ENCODE data around the gene MTA2. TPM values are rescaled to one million over a fixed set of nuclear protein-coding genes. Genes with fewer than 3 reads are reported as not detected.
"Not testable (repeated sequence)": the region's sequence is repeated elsewhere in the genome, so short reads cannot be mapped to it uniquely, and the experiment has no call there.

Gene MTA2
- total RNA-seq (100 to 1,000 TPM; 140 to 175 TPM), total RNA-seq (214 to 374 reads per million in 2 donors)

DNA sequence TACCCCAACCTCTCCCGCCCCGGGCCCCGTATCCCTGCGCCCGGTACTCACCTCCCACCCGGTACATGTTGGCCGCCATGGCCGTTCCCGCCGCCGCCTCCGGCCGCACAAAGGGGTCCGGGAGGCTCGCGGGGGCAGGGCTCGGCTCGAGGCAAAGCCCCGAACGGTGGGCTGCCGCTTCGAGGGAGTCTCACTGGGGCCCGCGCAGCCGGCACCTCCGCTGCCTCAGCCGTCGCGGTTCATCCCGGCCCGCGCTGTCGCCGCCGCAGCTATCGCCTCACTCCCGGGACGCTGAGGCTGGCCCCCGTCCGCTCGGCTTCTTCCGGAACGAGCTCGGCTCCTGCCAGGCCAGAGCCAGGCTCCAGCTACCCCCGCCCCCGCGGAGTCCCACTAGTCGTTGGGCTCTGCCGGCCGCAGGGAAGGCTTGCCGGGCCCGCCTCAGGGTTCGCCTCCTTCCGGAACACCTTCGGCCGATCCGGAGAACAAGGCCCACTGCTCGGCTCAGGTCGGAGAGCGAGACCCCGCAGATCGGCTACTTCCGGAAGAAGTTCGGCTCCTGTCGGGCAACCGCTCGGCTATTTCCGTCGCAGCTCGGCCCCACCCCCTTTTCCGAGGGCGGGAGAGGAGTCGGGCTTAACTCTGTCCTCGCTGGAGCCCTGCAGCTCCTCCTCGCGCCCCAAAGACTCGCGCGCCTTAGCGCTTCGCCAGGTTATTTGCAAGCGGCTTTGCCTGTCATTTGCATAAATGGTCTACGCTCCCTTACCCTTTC lies at the start of gene MTA2:
MTA2 (minus strand) TSS at position 494 of the 769 bp plus-strand sequence; CDS start at position 79, 415 bp downstream.
- peaks cover 9% of the 10 kb centered on the region for H3K36me3 Mint-ChIP-seq (ENCODE audit: low read depth)
- ATAC-seq (peak; percentile 81), DNase-seq (peak; percentile 93 to 100 (median 98))
- peaks cover 42% of the 10 kb centered on the region for H3K4me1 Mint-ChIP-seq
- no peaks in the 10 kb centered on the region for H3K27me3 Mint-ChIP-seq
- H3K9me3 ChIP-seq (ENCODE audit: control insufficient read depth, low read length, poor library complexity, severe bottlenecking) = no peaks in the 10 kb centered on the region
- H3K27ac Mint-ChIP-seq = peak within 1 kb of the TSS; percentile 98
- peak within 1 kb of the TSS; percentile 97 for H3K4me3 Mint-ChIP-seq

DNA sequence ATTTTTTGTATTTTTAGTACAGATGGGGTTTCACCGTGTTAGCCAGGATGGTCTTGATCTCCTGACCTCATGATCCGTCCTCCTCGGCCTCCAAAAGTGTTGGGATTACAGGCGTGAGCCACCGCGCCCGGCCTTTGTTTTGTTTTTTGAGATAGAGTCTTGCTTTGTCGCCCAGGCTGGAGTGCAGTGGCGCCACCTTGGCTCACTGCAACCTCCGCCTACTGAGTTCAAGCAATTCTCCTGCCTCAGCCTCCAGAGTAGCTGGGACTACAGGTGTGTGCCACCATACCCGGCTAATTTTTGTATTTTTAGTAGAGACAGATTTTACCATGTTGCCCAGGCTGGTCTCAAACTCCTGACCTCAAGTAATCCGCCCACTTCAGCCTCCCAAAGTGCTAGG lies 48.6 kb upstream of the MTA2 start:
- Mint-ChIP-seq H3K27ac (peak overlapping the region; percentile 4), H3K4me1 (peaks cover 21% of the 10 kb centered on the region)
- not testable (repeated sequence) for H3K36me3 Mint-ChIP-seq (ENCODE audit: low read depth); ATAC-seq; DNase-seq; H3K27me3 Mint-ChIP-seq; H3K9me3 ChIP-seq (ENCODE audit: control insufficient read depth, low read length, poor library complexity, severe bottlenecking); H3K4me3 Mint-ChIP-seq

DNA sequence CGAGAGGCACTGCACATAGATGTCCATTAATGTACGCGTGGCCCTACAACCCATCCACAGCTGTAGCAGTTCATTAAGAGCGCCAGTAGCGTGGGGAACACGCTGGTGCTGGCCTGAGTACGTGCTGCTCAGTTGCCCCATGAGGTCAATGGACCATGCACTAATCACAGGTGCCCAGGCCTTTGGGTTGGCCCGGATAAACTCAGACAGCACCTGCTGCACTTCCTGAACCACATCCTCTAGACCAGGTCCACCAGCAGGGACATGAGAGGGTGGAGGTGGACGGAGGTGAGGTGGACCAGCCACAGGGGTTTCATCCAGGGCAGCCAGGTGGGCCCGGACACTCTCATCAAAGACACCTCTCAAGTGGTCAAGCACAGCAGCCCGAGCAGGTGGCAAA lies 47.8 kb upstream of the MTA2 start:
- Mint-ChIP-seq H3K4me1 (peaks cover 24% of the 10 kb centered on the region), H3K27me3 (no peaks in the 10 kb centered on the region), H3K27ac (no peak overlapping the region), H3K36me3 (ENCODE audit: low read depth) (no peaks in the 10 kb centered on the region), H3K4me3 (no peak overlapping the region)
- no peaks in the 10 kb centered on the region for H3K9me3 ChIP-seq (ENCODE audit: control insufficient read depth, low read length, poor library complexity, severe bottlenecking)
- no peak for DNase-seq
- ATAC-seq = no peak

DNA sequence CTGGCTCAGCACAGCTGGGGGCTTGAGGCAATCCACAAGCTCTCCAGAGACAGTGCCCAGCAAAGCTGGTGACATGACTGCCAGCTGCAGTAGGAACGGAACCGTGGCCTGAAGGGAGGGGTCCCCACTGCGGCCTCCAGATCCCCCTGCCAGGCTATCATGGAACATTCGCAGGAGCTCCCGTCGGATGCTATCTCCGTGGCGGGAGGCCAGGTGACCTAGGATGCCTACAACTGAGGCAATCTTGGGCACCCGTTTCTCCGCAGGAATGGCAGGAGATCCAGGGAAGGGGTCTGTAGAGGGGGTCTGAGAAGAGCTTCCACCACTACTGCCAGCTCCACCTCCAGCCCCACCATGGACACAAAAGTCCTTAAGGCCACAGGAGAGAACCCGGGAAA lies 47.3 kb upstream of the MTA2 start:
- Mint-ChIP-seq H3K27ac (no peak overlapping the region), H3K4me3 (no peak overlapping the region), H3K27me3 (no peaks in the 10 kb centered on the region), H3K36me3 (ENCODE audit: low read depth) (no peaks in the 10 kb centered on the region), H3K4me1 (peaks cover 24% of the 10 kb centered on the region)
- no peaks in the 10 kb centered on the region for H3K9me3 ChIP-seq (ENCODE audit: control insufficient read depth, low read length, poor library complexity, severe bottlenecking)
- DNase-seq (no peak), ATAC-seq (no peak)

DNA sequence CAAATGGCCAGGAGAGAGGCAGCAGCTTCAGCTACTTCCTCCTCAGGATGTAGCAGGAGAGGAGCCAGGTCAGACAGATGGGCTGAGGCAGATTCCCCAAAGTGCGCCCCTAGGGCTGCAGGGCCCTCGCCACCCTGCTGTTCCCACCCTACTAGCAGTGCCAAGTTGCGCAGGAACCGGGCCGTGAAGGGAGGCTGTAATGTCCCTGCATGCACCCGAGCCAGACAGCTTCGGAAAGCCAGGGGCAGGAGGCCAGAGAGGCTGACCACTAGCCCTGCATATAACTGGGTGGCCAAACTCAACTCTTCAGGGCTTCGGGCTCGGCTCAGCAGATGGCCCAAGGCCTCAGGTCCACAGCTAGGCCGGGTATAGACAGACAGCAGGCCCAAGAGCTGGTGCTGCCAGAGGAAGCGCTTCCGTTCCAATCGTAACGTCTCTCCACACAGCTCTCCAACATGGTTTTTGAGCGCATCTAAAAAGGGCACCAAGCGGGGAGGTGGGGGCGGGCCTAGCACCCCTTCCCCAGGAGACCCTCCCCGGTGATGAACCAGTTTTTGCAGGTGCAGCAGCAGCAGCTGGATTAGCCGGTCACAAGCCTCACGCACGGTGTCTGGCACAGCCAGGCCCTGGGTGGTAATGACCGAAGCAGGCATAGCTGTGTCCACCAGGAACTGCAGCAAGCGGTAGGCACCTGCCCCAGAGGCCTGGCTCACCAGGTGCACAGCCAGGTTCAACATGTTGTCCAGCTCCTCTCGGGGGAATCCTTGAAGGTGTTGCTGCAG lies 46.7 kb upstream of the MTA2 start:
- Mint-ChIP-seq H3K4me3 (no peak overlapping the region), H3K4me1 (peaks cover 22% of the 10 kb centered on the region), H3K27ac (no peak overlapping the region), H3K27me3 (no peaks in the 10 kb centered on the region), H3K36me3 (ENCODE audit: low read depth) (no peaks in the 10 kb centered on the region)
- ATAC-seq = no peak
- H3K9me3 ChIP-seq (ENCODE audit: control insufficient read depth, low read length, poor library complexity, severe bottlenecking) = no peaks in the 10 kb centered on the region
- no peak for DNase-seq

DNA sequence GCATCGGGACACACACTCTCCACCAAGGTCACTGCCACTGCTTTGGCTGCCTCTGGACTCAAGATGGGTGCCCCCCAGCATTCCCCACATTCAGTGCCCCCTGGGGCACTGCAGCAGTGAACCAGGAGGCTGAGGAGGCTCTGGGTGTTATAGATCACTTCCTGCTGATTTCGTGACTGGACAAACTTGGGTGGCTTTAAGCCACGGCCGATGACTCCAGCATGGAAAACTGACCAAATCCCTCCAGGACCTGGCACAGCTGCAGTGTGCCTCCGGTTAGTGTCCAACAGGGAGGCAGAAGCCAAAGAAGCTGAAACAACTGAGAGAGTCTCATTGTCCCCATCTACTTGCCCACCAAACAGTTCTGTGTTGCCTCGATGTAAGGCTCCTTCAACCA lies 45.9 kb upstream of the MTA2 start:
- DNase-seq (no peak), ATAC-seq (no peak)
- Mint-ChIP-seq H3K4me1 (peaks cover 21% of the 10 kb centered on the region), H3K27ac (no peak overlapping the region), H3K27me3 (no peaks in the 10 kb centered on the region), H3K4me3 (no peak overlapping the region), H3K36me3 (ENCODE audit: low read depth) (no peaks in the 10 kb centered on the region)
- H3K9me3 ChIP-seq (ENCODE audit: control insufficient read depth, low read length, poor library complexity, severe bottlenecking) = no peaks in the 10 kb centered on the region

DNA sequence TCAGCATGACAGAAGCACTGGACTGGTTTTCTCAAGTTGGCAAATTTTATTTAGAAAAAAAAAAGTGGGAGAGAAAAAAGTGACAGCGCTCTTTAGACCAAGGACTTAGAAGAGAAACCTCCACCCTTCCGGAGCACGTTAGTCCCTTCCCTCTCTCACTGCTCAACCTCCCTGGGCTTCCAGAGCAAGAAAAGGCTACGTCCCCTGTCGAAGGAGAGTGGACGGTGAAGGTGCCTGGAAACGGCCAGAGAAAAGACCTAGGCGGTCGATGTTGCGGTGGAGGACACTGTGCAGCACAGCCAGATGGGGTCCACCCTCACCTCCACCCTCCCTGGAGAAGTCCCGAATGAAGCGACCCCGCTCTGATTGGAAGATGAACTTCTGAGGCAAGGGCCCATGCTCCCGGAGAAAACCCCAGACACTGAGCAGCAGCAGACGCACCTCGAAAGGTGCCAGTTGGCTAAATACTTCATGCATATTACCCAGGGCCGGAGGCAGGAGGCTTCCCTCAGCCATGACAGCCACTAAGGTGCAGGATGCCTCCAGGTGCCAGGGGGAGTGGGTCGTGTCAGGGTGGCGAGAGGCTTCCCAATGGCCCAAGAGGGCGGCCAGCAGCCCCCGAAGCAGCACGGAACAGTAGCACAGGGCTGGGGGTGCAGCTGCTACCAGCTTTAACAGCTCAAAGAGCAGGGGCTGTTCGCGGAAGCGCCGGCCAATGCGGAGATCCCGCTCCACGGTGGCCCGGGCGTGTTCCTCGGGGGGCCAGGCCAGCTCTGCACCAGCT lies 45.4 kb upstream of the MTA2 start:
- peak overlapping the region; percentile 98 for H3K4me3 Mint-ChIP-seq
- H3K27me3 Mint-ChIP-seq = no peaks in the 10 kb centered on the region
- peak overlapping the region; percentile 96 for H3K27ac Mint-ChIP-seq
- DNase-seq (no peak), ATAC-seq (no peak)
- peaks cover 16% of the 10 kb centered on the region for H3K4me1 Mint-ChIP-seq
- H3K36me3 Mint-ChIP-seq (ENCODE audit: low read depth) = no peaks in the 10 kb centered on the region
- no peaks in the 10 kb centered on the region for H3K9me3 ChIP-seq (ENCODE audit: control insufficient read depth, low read length, poor library complexity, severe bottlenecking)

DNA sequence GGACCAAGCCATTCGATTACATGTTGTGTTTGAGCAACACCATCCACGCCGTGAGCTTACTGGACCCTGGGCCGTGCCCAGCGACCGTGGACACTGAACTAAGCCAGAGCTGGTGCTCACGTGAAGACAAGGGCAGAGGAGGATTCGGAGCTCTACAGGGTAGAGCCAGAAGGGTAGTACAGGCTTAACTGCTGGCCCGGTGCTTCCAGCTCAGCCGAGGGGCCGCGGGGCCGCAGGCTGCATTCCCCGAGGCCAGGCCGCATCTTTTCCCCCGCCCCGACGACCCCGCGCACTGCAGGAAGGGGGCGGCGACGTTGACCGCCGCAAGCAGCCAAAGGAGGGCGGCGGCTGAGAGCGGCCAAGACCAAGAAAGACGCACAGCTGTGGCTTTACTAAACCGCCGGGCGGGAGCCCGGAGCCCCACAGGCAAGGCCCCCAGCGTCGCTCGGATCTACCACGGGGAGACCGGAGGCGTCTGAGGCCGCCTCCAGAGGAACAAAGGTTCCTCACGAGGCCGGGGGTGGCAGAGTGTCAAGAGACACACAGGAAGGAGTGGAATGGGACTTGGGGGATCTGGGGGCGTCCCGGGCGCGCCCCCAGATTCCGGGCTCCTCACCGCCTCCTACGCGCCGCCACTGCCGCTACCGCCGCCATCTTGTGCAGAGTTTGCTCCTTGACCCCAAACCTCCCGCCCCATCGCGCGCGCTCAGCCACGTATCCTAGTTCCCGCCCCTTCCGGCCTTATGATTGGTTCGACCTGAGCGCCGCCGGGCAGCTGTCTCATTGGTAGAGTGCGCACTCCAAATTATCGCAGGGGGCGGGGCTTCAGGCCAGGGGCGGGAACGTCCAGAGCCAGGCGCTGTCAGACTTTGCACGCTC lies 44.5 kb upstream of the MTA2 start, which contains the start of gene GANAB:
GANAB (minus strand) TSS at position 668 of the 879 bp plus-strand sequence; CDS start at position 654, 14 bp downstream.
- ATAC-seq (peak; percentile 99), DNase-seq (peak; percentile 94 to 98 (median 97))
- Mint-ChIP-seq H3K27me3 (no peaks in the 10 kb centered on the region), H3K4me3 (peak within 1 kb of the TSS; percentile 98), H3K36me3 (ENCODE audit: low read depth) (no peaks in the 10 kb centered on the region), H3K27ac (peak within 1 kb of the TSS; percentile 96), H3K4me1 (peaks cover 13% of the 10 kb centered on the region)
- no peaks in the 10 kb centered on the region for H3K9me3 ChIP-seq (ENCODE audit: control insufficient read depth, low read length, poor library complexity, severe bottlenecking)

DNA sequence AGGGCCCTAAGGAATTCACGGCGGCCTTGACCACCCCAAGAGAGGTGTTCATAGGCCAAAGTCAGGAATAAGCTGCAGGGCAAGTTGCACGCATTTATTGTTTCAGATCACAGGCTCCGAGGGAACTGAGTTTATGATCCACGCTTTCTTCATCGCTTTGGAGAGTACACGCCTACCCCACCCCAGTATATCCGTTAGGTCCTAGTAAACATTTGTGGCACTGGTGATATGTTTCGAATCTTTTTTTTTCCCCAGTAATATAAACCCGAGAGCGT lies 43.9 kb upstream of the MTA2 start:
- Mint-ChIP-seq H3K27me3 (no peaks in the 10 kb centered on the region), H3K27ac (peak overlapping the region; percentile 96), H3K36me3 (ENCODE audit: low read depth) (no peaks in the 10 kb centered on the region), H3K4me1 (peaks cover 15% of the 10 kb centered on the region), H3K4me3 (peak overlapping the region; percentile 98)
- H3K9me3 ChIP-seq (ENCODE audit: control insufficient read depth, low read length, poor library complexity, severe bottlenecking) = no peaks in the 10 kb centered on the region
- DNase-seq (no peak), ATAC-seq (no peak)

DNA sequence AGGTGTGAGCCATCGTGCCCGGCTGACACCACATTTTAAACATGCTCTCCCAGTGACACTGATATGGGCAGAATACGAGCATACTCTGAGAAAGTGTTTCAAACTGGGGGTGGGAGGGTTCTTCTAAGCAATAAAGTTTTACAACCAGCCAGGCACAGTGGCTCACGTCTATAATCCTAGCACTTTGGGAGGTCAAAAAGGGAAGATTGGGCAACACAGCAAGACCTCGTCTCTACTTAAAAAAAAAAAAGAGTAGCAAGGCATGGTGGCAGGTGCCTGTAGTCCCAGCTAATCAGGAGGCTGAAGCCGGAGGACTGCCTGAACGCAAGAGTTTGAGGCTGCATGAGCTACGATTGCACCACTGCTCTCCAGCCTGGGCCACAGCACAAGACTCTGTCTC lies 42.6 kb upstream of the MTA2 start:
- ATAC-seq (no peak), DNase-seq (no peak)
- Mint-ChIP-seq H3K36me3 (ENCODE audit: low read depth) (peaks cover 4% of the 10 kb centered on the region), H3K27ac (no peak overlapping the region), H3K4me1 (peaks cover 21% of the 10 kb centered on the region), H3K27me3 (no peaks in the 10 kb centered on the region), H3K4me3 (no peak overlapping the region)
- H3K9me3 ChIP-seq (ENCODE audit: control insufficient read depth, low read length, poor library complexity, severe bottlenecking) = no peaks in the 10 kb centered on the region

DNA sequence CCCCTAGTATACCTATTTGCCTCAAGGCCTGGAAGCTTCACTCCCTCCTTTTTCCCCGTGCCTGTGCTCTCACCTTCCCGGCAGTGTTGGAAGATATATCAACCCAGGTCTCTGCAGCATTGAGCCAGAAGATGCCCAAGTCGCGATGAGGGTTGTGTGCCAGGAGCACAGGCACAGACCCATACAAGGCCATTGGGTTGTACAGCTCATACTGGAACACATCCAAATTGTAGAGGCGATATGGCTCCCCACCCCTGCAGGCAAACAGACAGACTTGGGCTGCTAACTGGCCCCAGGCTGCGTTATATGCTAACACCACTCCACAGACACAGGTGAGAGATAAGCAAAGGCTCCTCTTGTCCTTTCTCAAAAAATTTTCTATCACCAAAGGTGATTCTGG lies 30.8 kb upstream of the MTA2 start:
- Mint-ChIP-seq H3K36me3 (ENCODE audit: low read depth) (peaks cover 11% of the 10 kb centered on the region), H3K27ac (peak overlapping the region; percentile 73), H3K4me3 (no peak overlapping the region), H3K27me3 (no peaks in the 10 kb centered on the region), H3K4me1 (peaks cover 9% of the 10 kb centered on the region)
- H3K9me3 ChIP-seq (ENCODE audit: control insufficient read depth, low read length, poor library complexity, severe bottlenecking) = no peaks in the 10 kb centered on the region
- DNase-seq (no peak), ATAC-seq (no peak)

DNA sequence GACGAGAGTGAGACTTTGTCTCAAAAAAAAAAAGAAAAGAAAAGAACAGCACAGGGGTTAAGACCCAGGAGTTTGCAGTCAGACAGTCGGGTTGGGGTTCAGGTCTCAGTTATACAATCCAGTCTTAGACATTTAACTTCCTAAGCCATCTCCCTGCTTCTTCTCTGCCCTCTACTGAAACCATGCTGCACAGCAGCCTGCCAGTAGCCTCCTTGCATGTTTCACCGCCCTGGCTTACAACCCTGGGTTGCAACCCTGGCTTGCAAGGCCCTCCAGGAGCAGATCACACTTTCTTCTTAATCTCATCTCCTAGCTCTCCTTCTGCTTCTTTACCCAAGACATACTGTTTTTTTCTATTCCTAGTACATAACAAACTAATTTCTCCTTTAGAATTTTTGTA lies 26.0 kb upstream of the MTA2 start:
- Mint-ChIP-seq H3K27ac (peak overlapping the region; percentile 49), H3K27me3 (no peaks in the 10 kb centered on the region), H3K36me3 (ENCODE audit: low read depth) (peaks cover 10% of the 10 kb centered on the region), H3K4me3 (no peak overlapping the region), H3K4me1 (peaks cover 8% of the 10 kb centered on the region)
- DNase-seq (no peak), ATAC-seq (no peak)
- H3K9me3 ChIP-seq (ENCODE audit: control insufficient read depth, low read length, poor library complexity, severe bottlenecking) = no peaks in the 10 kb centered on the region
